ENCODE measurements around the gene TAL1.
"Not testable (repeated sequence)": the region's sequence is repeated elsewhere in the genome, so short reads cannot be mapped to it uniquely, and the experiment has no call there.

DNA sequence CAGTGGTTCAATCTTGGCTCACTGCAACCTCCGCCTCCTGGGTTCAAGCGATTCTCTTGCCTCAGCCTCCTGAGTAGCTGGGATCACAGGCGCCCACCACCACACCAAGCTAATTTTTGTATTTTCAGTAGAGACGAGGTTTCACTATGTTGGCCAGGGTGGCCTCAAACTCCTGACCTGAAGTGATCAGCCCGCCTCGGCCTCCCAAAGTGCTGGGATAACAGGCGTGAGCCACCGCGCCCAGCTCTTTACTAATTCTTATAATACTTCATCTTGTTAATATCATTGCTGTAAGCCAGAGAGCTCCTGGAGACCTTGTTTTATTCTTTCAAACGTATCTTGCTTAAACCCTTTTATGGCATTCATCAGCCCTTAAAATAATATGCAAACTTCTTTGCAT, 38.5 kb downstream of the TAL1 start:
- TF ChIP-seq, protein P1, sequence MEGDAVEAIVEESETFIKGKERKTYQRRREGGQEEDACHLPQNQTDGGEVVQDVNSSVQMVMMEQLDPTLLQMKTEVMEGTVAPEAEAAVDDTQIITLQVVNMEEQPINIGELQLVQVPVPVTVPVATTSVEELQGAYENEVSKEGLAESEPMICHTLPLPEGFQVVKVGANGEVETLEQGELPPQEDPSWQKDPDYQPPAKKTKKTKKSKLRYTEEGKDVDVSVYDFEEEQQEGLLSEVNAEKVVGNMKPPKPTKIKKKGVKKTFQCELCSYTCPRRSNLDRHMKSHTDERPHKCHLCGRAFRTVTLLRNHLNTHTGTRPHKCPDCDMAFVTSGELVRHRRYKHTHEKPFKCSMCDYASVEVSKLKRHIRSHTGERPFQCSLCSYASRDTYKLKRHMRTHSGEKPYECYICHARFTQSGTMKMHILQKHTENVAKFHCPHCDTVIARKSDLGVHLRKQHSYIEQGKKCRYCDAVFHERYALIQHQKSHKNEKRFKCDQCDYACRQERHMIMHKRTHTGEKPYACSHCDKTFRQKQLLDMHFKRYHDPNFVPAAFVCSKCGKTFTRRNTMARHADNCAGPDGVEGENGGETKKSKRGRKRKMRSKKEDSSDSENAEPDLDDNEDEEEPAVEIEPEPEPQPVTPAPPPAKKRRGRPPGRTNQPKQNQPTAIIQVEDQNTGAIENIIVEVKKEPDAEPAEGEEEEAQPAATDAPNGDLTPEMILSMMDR (conservative IDR thresholded peaks at IDR 0.05 in 1 of 2, IDR thresholded peaks at IDR 0.05 in 1 of 2; ENCODE audit: extremely low read depth in 1 of 2, insufficient read depth in 1 of 2, low read depth in 1 of 2, low read length in 2 of 2) = not testable (repeated sequence)
- TF ChIP-seq EZH2 (IDR thresholded peaks at IDR 0.05; ENCODE audit: borderline replicate concordance, low read length) = not testable (repeated sequence)
